ENCODE measurements around the gene PCDH9.

- TF ChIP-seq CTCF (IDR thresholded peaks at IDR 0.05) (no peak), POLR2A (IDR thresholded peaks at IDR 0.05) (no peak)
Observed at GRCh38 chr13:66530686-66531085, 699.5 kb downstream of the PCDH9 start.

Measured in Peyer's patch (tissue), 4 donors.